GM12878 (cell line): ENCODE measurements around the gene STK32A. TPM values are rescaled to one million over a fixed set of nuclear protein-coding genes. Genes with fewer than 3 reads are reported as not detected.

ENCODE experiments used
- ATAC-seq: fragments of 200-7000 bp; cut with Tn5 transposase; 3 replicates; pipeline ENCODE4 v1.9.1; 2020; ENCODE audit warnings: mild to moderate bottlenecking, moderate library complexity
- BruUV-seq: library from RNA; stranded (reverse); fragments of 400-500 nt; replicated peaks from 2 replicates; lab custom pipeline; 2021; lab: Mats Ljungman, UMichigan
- CTCF ChIA-PET: fragments of 300-600 bp; sonication (Branson Sonifier 250); formaldehyde crosslinking; extraction: SDS; loops from one replicate; lab custom pipeline; 2021; ENCODE audit warnings: inconsistent platforms; lab: Yijun Ruan, JAX
- POLR2A ChIA-PET: fragments of 350-600 bp; formaldehyde crosslinking; extraction: SDS; loops from one replicate; lab custom pipeline; 2021; ENCODE audit warnings: inconsistent platforms; lab: Charles Lee
- RAD21 ChIA-PET: fragments of 300-600 bp; sonication (Branson Sonifier 250); formaldehyde crosslinking; loops from one replicate; lab custom pipeline; 2023; ENCODE audit warnings: antibody characterized with exemption; ENCODE audit not compliant: unreplicated experiment; lab: Charles Lee
- SMC1A ChIA-PET: fragments of 300-600 bp; sonication (Branson Sonifier 250); formaldehyde crosslinking; loops from one replicate; lab custom pipeline; 2023; ENCODE audit not compliant: unreplicated experiment, uncharacterized antibody; lab: Charles Lee
- DNase-seq: peaks from one replicate; pipeline ENCODE4 v3.0.0-alpha.2; 2011; ENCODE audit warnings: low read depth, low spot score
- FAIRE-seq: peaks from 3 replicates; lab custom pipeline; 2011; peaks lifted over from hg19 to GRCh38; lab: Jason Lieb, UNC
- H2AFZ ChIP-seq: 2 replicates; pipeline ENCODE4 v1.6.0; 2011; ENCODE audit warnings: low read depth, low read length, control low read depth; ENCODE audit not compliant: control insufficient read depth
- H3K27ac ChIP-seq: 2 replicates; pipeline ENCODE4 v1.5.1; 2011; ENCODE audit warnings: control low read depth; ENCODE audit not compliant: control insufficient read depth, insufficient read depth
- H3K27me3 ChIP-seq, 2 experiments: replicated peaks in 1 of 2; 2 replicates each; pipeline versions ENCODE4 v1.6.0 to v1.6.1; 2011; ENCODE audit warnings: low read length in 1 of 2; ENCODE audit not compliant: control insufficient read depth in 2 of 2, insufficient read depth in 2 of 2
- H3K36me3 ChIP-seq, 2 experiments: 2 replicates each; pipeline ENCODE4 v1.5.1; 2011; ENCODE audit warnings: low read length in 1 of 2; ENCODE audit not compliant: control insufficient read depth in 2 of 2, insufficient read depth in 2 of 2
- H3K4me1 ChIP-seq: 2 replicates; pipeline ENCODE4 v1.6.1; 2011; ENCODE audit warnings: mild to moderate bottlenecking, low read length, moderate library complexity, mixed read lengths; ENCODE audit not compliant: control insufficient read depth, insufficient read depth
- H3K4me2 ChIP-seq: 2 replicates; pipeline ENCODE4 v1.6.0; 2011; ENCODE audit warnings: control low read depth; ENCODE audit not compliant: control insufficient read depth, insufficient read depth
- H3K4me3 ChIP-seq: fragments of 200-600 bp; sonication (generic); 2 replicates; pipeline ENCODE4 v1.5.1; 2016
- H3K79me2 ChIP-seq: 2 replicates; pipeline ENCODE4 v1.6.0; 2011; ENCODE audit warnings: low read length; ENCODE audit not compliant: control insufficient read depth, insufficient read depth
- H3K9ac ChIP-seq: 2 replicates; pipeline ENCODE4 v1.8.0; 2011; ENCODE audit warnings: low read length, control low read depth, mixed read lengths; ENCODE audit not compliant: control insufficient read depth, insufficient read depth
- H3K9me3 ChIP-seq: replicated peaks from 3 replicates; pipeline ENCODE4 v1.5.1; 2011; ENCODE audit warnings: mild to moderate bottlenecking, low read length; ENCODE audit not compliant: control insufficient read depth, insufficient read depth
- H4K20me1 ChIP-seq: 2 replicates; pipeline ENCODE4 v1.6.0; 2011; ENCODE audit not compliant: control insufficient read depth, insufficient read depth
- SREBF2 ChIP-seq: IDR thresholded peaks from 2 replicates; pipeline ENCODE4 v1.6.1; 2012; ENCODE audit warnings: mild to moderate bottlenecking, low read length
- STAT3 ChIP-seq: IDR thresholded peaks from 2 replicates; pipeline ENCODE4 v1.6.1; 2011; ENCODE audit warnings: low read depth, low read length, improper control_type of control experiment
- WGBS: methylation state at CpG from one replicate; pipeline ENCODE4 v1.1.6; 2016; ENCODE audit warnings: low lambda C conversion rate; ENCODE audit not compliant: insufficient replicate concordance, insufficient coverage; ENCODE audit errors: missing lambda C conversion rate; 5-methylcytosine and 5-hydroxymethylcytosine counted together
- in situ Hi-C: fragments of 300-500 bp; cut with MboI; formaldehyde crosslinking; loops from 9 replicates; pipeline ENCODE4 v1.14.3; 2018; ENCODE audit warnings: mixed read lengths
- intact Hi-C: fragments of 100-400 bp; cut with micrococcal nuclease; formaldehyde crosslinking; loops from one replicate; pipeline ENCODE4 v1.14.2; 2022; ENCODE audit not compliant: unreplicated experiment
- polyA plus RNA-seq, 11 experiments: library from polyadenylated mRNA; depleted of rRNA in 4 of 11; unstranded in 6 of 11; stranded (reverse) in 5 of 11; fragments of >200 nt; fragmentation: Nextera tagmentation in 4 of 11; fragmentation: Illumina TruSeq in 1 of 11; extraction: Ambion mirVana in 4 of 11; extraction: Trizol in 1 of 11; gene quantifications; 1 replicate in 1 of 11; 2 replicates in 10 of 11; pipeline versions ENCODE4 v1.2.1 to v1.2.3, GENCODE V29; 2011 to 2016; ENCODE audit warnings: inconsistent platforms in 2 of 11, missing spikeins in 2 of 11, low read depth in 1 of 11
- total RNA-seq, 4 experiments: library from RNA; depleted of rRNA in 3 of 4; stranded (reverse); fragments of >200 nt in 3 of 4; fragmentation: Illumina TruSeq in 1 of 4; extraction: Trizol in 1 of 4; gene quantifications; 2 replicates each; pipeline versions ENCODE4 v1.2.1 to v1.2.3, GENCODE V29; 2013 to 2021
- TF ChIP-seq, protein P1 (sequence below): IDR thresholded peaks from 2 replicates; pipeline ENCODE4 v1.6.1; 2011; ENCODE audit warnings: mild to moderate bottlenecking, low read depth, low read length, moderate library complexity; ENCODE audit not compliant: insufficient replicate concordance
- TF ChIP-seq, protein P2 (sequence below): IDR thresholded peaks from 2 replicates; pipeline ENCODE4 v1.6.1; 2012; ENCODE audit warnings: low read length, inconsistent platforms
- TF ChIP-seq, protein P3 (sequence below): fragments of 150-350 bp; IDR thresholded peaks from 2 replicates; pipeline ENCODE4 v1.6.1; 2014; ENCODE audit warnings: mild to moderate bottlenecking, low read depth, low read length
- TF ChIP-seq, protein P4 (sequence below): IDR thresholded peaks from 2 replicates; pipeline ENCODE4 v1.6.1; 2011; ENCODE audit warnings: low read depth, mild to moderate bottlenecking, low read length, moderate library complexity, borderline replicate concordance; ENCODE audit errors: extremely low read depth
- TF ChIP-seq, protein P5 (sequence below): IDR thresholded peaks from 2 replicates; pipeline ENCODE4 v1.6.1; 2012; ENCODE audit warnings: low read depth, low read length, improper control_type of control experiment

The STK32A gene
- total and polyA plus RNA-seq, 10 of the 15 experiments (the other 5 are each of a cell fraction or from before 2014, with no cell fraction given) = under 0.01 to 0.10 TPM; not detected in 8

DNA sequence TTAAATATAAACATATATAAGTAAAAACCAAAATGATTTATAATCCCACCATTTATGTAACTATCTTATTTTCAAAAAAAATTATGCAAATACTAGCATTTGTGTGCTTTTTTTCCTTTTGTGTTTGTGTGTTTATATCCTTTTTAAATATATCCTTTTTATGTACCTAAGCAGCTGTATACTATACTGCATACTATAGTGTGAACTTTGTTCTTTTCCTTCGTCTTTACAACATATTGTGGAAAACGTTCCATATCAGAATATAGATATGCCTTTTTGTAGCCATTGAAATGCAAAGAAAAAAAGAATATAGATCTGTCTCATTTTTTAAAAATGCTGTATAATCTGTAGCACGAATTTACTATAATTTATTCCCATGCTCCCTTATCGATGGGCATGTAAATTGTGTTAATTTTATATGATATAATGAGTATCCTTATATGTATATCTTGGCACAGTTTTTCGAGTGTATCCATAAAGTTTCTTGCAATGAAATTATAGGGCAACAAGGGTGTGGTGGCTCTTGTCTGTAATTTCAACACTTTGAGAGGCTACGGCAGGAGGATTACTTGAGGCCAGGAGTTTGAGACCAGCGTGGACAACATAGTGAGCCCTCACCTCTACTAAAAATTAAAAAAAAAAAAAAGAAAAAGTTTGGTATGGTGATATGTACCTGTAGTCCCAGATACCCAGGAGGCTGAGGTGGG, 83.3 kb downstream of the STK32A start (continued):
- TF ChIP-seq, protein P1, sequence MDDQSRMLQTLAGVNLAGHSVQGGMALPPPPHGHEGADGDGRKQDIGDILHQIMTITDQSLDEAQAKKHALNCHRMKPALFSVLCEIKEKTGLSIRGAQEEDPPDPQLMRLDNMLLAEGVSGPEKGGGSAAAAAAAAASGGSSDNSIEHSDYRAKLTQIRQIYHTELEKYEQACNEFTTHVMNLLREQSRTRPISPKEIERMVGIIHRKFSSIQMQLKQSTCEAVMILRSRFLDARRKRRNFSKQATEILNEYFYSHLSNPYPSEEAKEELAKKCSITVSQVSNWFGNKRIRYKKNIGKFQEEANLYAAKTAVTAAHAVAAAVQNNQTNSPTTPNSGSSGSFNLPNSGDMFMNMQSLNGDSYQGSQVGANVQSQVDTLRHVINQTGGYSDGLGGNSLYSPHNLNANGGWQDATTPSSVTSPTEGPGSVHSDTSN = no peak
- TF ChIP-seq, protein P2, sequence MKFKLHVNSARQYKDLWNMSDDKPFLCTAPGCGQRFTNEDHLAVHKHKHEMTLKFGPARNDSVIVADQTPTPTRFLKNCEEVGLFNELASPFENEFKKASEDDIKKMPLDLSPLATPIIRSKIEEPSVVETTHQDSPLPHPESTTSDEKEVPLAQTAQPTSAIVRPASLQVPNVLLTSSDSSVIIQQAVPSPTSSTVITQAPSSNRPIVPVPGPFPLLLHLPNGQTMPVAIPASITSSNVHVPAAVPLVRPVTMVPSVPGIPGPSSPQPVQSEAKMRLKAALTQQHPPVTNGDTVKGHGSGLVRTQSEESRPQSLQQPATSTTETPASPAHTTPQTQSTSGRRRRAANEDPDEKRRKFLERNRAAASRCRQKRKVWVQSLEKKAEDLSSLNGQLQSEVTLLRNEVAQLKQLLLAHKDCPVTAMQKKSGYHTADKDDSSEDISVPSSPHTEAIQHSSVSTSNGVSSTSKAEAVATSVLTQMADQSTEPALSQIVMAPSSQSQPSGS = no peak
- TF ChIP-seq, protein P3, sequence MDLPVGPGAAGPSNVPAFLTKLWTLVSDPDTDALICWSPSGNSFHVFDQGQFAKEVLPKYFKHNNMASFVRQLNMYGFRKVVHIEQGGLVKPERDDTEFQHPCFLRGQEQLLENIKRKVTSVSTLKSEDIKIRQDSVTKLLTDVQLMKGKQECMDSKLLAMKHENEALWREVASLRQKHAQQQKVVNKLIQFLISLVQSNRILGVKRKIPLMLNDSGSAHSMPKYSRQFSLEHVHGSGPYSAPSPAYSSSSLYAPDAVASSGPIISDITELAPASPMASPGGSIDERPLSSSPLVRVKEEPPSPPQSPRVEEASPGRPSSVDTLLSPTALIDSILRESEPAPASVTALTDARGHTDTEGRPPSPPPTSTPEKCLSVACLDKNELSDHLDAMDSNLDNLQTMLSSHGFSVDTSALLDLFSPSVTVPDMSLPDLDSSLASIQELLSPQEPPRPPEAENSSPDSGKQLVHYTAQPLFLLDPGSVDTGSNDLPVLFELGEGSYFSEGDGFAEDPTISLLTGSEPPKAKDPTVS = no peak
- no peak for TF ChIP-seq STAT3

DNA sequence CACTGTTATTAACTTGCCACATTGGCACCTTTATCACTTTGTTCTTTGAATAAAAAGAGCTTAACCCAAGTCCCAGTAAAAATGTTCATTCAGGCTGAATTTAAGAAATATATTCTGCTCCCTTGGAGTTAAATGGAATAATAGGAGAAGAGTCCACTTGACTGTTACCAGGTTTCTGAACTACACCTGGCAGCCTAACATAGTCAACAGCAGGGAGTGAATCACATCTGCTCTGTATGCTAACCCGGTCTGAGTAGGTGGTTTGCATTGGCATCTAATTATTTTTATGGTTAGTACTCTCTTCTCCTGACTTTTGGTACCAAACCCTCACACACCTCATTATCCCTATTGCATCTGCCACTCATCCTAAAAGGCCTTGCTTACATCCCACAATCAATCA, 86.7 kb downstream of the STK32A start:
- no peaks in the 10 kb centered on the region for H3K27me3 ChIP-seq
- H3K9ac ChIP-seq = no peak overlapping the region
- H3K36me3 ChIP-seq = no peaks in the 10 kb centered on the region
- no peaks in the 10 kb centered on the region for H4K20me1 ChIP-seq
- H3K4me3 ChIP-seq = no peak overlapping the region
- no peak for DNase-seq
- TF ChIP-seq, protein P4, sequence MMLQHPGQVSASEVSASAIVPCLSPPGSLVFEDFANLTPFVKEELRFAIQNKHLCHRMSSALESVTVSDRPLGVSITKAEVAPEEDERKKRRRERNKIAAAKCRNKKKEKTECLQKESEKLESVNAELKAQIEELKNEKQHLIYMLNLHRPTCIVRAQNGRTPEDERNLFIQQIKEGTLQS = no peak
- TF ChIP-seq, protein P5, sequence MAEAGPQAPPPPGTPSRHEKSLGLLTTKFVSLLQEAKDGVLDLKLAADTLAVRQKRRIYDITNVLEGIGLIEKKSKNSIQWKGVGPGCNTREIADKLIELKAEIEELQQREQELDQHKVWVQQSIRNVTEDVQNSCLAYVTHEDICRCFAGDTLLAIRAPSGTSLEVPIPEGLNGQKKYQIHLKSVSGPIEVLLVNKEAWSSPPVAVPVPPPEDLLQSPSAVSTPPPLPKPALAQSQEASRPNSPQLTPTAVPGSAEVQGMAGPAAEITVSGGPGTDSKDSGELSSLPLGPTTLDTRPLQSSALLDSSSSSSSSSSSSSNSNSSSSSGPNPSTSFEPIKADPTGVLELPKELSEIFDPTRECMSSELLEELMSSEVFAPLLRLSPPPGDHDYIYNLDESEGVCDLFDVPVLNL = no peak
- TF ChIP-seq SREBF2 = no peak
- no peak overlapping the region for H2AFZ ChIP-seq
- H3K79me2 ChIP-seq = no peaks in the 10 kb centered on the region
- FAIRE-seq = no peak
- H3K4me2 ChIP-seq = no peak overlapping the region
- RAD21 ChIA-PET = no interaction called here
- CTCF ChIA-PET = no interaction called here
- SMC1A ChIA-PET = interaction anchor here (1.8 kb wide), 1 partner anchor 31 kb away, joined by 4 read pairs; no protein-coding TSS in a partner anchor
- in situ Hi-C loops (no loop called here), intact Hi-C loops (no loop called here)
- no peak for ATAC-seq
- no peaks in the 10 kb centered on the region for H3K9me3 ChIP-seq
- POLR2A ChIA-PET = no interaction called here
- 0% methylated on average over 1 of the region's 1 CpG for WGBS
- no peaks in the 10 kb centered on the region for H3K4me1 ChIP-seq
- BruUV-seq = no TSS peak
- H3K27ac ChIP-seq = no peak overlapping the region
